ENCODE results near the gene KDM4C.

Gene KDM4C

DNA sequence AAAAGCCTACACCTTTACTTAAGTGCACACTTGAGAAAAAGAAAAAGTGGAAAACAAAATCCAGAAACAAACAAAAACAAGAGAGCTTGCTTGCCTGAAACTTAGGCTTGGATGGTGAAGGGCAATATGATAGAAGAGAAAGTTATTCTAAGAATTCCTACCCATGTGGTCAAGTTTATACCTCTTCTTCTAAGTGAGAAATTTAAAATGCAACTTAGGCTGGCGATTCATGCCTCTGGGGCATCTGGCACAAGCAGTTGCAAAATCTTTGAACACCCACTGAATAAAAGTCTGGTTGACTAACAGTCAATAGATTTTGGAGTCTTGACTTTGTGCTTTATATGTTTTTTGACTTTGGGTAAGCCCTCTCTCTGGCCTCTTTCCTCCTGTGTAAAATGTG is 239.6 kb downstream of the KDM4C start:
- TF ChIP-seq, protein P1, sequence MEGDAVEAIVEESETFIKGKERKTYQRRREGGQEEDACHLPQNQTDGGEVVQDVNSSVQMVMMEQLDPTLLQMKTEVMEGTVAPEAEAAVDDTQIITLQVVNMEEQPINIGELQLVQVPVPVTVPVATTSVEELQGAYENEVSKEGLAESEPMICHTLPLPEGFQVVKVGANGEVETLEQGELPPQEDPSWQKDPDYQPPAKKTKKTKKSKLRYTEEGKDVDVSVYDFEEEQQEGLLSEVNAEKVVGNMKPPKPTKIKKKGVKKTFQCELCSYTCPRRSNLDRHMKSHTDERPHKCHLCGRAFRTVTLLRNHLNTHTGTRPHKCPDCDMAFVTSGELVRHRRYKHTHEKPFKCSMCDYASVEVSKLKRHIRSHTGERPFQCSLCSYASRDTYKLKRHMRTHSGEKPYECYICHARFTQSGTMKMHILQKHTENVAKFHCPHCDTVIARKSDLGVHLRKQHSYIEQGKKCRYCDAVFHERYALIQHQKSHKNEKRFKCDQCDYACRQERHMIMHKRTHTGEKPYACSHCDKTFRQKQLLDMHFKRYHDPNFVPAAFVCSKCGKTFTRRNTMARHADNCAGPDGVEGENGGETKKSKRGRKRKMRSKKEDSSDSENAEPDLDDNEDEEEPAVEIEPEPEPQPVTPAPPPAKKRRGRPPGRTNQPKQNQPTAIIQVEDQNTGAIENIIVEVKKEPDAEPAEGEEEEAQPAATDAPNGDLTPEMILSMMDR (IDR thresholded peaks at IDR 0.05; ENCODE audit: insufficient read depth, low read length, missing control alignments) = no peak
- no peak overlapping the region for H3K4me3 ChIP-seq (ENCODE audit: low read depth, low read length)
- CTCF ChIA-PET = interaction anchor here (1.4 kb wide), 1 partner anchor 170 kb away, joined by 5 read pairs; no protein-coding TSS in a partner anchor
- POLR2A ChIA-PET = no interaction called here
- DNase-seq (ENCODE audit: low read depth, low spot score) = no peak

DNA sequence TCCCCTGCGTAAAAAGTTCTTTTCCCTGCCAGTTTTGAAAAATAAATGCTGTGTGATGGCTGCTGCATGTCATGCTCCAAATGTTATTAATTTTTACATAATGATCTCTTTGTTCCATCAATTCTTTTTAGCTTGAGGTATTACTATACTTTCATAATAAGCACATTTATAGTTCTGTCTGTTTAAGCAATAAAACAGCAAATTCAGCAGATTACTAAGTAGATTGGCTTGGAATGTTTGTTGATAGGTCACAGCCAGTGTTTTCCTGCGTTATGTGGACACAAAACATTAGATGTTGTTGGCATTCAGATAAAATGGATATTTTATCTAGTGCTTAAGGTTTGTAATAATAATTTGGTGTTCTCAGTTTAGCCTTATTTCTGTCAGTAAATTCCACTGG is 242.0 kb downstream of the KDM4C start:
- no peak overlapping the region for H3K4me3 ChIP-seq (ENCODE audit: low read depth, low read length)

DNA sequence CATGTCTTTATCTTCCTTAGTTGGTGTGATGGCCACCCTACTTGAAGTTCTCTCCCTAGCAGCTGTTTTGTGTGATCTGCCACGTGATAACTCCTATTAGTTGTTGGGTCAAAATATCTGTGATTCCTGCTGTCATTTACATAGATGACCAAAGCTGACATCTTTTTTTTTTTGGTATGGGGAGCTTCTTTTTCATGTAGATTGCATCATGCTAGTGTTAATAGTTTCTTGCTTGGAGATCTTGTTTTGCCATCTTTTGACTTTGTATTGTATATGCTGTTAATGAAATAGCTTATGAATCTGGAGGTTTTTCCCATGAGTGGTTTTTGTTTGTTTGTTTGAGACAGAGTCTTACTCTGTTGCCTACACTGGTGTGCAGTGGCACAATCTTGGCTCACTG is 243.8 kb downstream of the KDM4C start:
- no peak overlapping the region for H3K4me3 ChIP-seq (ENCODE audit: low read depth, low read length)
- ChIA-PET POLR2A (no interaction called here), CTCF (no interaction called here)
- TF ChIP-seq, protein P1 (IDR thresholded peaks at IDR 0.05; ENCODE audit: insufficient read depth, low read length, missing control alignments) = no peak
- DNase-seq (ENCODE audit: low read depth, low spot score) = no peak

More for the DNA sequence above, 242.0 kb downstream of the KDM4C start:
- TF ChIP-seq, protein P1 (IDR thresholded peaks at IDR 0.05; ENCODE audit: insufficient read depth, low read length, missing control alignments) = no peak
- no peak for DNase-seq (ENCODE audit: low read depth, low spot score)
- POLR2A ChIA-PET = no interaction called here
- CTCF ChIA-PET = no interaction called here

DNA sequence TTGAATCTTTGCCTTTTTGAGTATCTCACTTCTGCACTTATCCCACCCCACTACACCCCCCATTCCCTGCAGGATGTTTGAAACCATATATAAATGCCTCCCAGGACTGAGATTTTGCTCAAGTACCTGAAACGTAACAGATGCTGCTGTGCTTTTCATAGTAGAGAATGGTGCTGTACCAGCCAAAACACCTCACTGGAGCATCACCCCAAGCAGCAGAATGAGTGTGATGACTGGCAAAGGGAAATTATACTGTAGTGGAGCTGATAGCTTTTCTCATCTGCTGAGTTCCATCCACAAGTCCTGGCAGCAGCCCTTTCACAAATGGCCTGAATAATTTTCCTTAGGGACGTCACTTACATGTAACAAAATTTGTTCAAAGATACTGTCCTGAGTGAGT is 246.1 kb downstream of the KDM4C start:
- H3K4me3 ChIP-seq (ENCODE audit: low read depth, low read length) = no peak overlapping the region
- ChIA-PET POLR2A (no interaction called here), CTCF (no interaction called here)

DNA sequence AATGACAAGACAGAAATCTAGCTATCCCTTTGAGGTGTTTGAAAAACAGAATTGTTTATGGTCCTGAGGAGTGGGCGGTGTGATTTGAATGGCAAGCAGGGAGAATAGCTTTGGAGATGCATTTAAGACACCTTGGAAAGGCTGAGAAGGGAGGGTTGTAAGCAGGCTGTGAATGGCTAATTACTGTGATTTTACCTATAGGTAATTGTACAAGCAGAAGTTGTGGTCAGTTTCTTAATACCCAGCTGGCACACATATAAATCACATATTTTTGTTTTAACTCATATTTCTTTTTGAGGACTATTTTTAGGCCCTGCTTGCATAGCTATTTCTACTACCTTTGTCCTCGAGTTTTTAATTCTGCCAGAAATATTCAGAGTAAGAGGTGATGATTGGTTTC is 248.6 kb downstream of the KDM4C start:
- CTCF ChIA-PET = no interaction called here

More for the DNA sequence above, 246.1 kb downstream of the KDM4C start:
- TF ChIP-seq, protein P1 (IDR thresholded peaks at IDR 0.05; ENCODE audit: insufficient read depth, low read length, missing control alignments) = no peak
- no peak for DNase-seq (ENCODE audit: low read depth, low spot score)

DNA sequence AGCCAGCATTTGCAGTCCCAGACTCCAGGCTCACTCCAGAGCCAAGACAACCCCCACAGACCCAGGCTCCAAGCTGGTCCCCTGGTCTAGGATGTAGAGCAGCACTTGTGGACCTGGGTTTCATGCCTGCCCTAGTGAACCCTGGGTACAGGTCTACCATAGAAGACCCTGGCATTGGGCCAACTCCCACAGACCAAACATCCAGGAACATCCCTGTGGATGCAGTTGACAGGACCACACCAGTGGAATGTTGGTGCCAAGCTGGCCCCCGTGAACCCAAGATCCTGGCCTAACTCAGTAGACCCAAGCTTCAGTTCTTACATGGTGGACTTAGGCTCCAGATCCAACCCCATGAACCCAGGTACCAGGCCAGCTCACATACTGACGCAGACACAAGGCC is 250.6 kb downstream of the KDM4C start:
- POLR2A ChIA-PET = no interaction called here
- H3K4me3 ChIP-seq (ENCODE audit: low read depth, low read length) = no peak overlapping the region
- CTCF ChIA-PET = no interaction called here
- TF ChIP-seq, protein P1 (IDR thresholded peaks at IDR 0.05; ENCODE audit: insufficient read depth, low read length, missing control alignments) = no peak
- no peak for DNase-seq (ENCODE audit: low read depth, low spot score)

More for the DNA sequence above, 248.6 kb downstream of the KDM4C start:
- TF ChIP-seq, protein P1 (IDR thresholded peaks at IDR 0.05; ENCODE audit: insufficient read depth, low read length, missing control alignments) = no peak
- no peak for DNase-seq (ENCODE audit: low read depth, low spot score)
- H3K4me3 ChIP-seq (ENCODE audit: low read depth, low read length) = no peak overlapping the region
- POLR2A ChIA-PET = no interaction called here

Data from AG04449 (cell line).